HG03378 (cell line): ENCODE data around the gene NDUFV3.
"Not testable (repeated sequence)": the region's sequence is repeated elsewhere in the genome, so short reads cannot be mapped to it uniquely, and the experiment has no call there.

ENCODE experiments used
- ATAC-seq: cut with Tn5 transposase; IDR thresholded peaks from one replicate; pipeline ENCODE4 v1.9.1; 2021; ENCODE audit warnings: mild to moderate bottlenecking, moderate library complexity; ENCODE audit not compliant: unreplicated experiment

Gene NDUFV3

GRCh38 chr21:42855937-42856335 lies 37.2 kb upstream of the NDUFV3 start:
- no peak for ATAC-seq

GRCh38 chr21:42857216-42857615 lies 35.9 kb upstream of the NDUFV3 start:
- no peak for ATAC-seq

- no peak for ATAC-seq
Observed at GRCh38 chr21:42858185-42858847, 34.8 kb upstream of the NDUFV3 start.

GRCh38 chr21:42858957-42859890 lies 33.9 kb upstream of the NDUFV3 start:
- ATAC-seq = no peak

GRCh38 chr21:42859891-42860230 lies 33.2 kb upstream of the NDUFV3 start:
- no peak for ATAC-seq

- no peak for ATAC-seq
Observed at GRCh38 chr21:42860345-42860744, 32.8 kb upstream of the NDUFV3 start.

GRCh38 chr21:42861311-42861847 lies 31.7 kb upstream of the NDUFV3 start:
- no peak for ATAC-seq

- ATAC-seq = no peak
Observed at GRCh38 chr21:42861848-42862400, 31.2 kb upstream of the NDUFV3 start.

GRCh38 chr21:42862774-42863503 lies 30.2 kb upstream of the NDUFV3 start:
- no peak for ATAC-seq

- no peak for ATAC-seq
Observed at GRCh38 chr21:42863504-42863870, 29.6 kb upstream of the NDUFV3 start.

GRCh38 chr21:42864286-42864685 lies 28.8 kb upstream of the NDUFV3 start:
- ATAC-seq = no peak

GRCh38 chr21:42864815-42865775 lies 28.0 kb upstream of the NDUFV3 start:
- no peak for ATAC-seq

GRCh38 chr21:42865776-42866160 lies 27.3 kb upstream of the NDUFV3 start:
- ATAC-seq = no peak

- no peak for ATAC-seq
Observed at GRCh38 chr21:42868196-42868595, 24.9 kb upstream of the NDUFV3 start.

- ATAC-seq = no peak
Observed at GRCh38 chr21:42873096-42873495, 20.0 kb upstream of the NDUFV3 start.

- ATAC-seq = not testable (repeated sequence)
Observed at GRCh38 chr21:42875811-42876210, 17.3 kb upstream of the NDUFV3 start.

- ATAC-seq = no peak
Observed at GRCh38 chr21:42878678-42878992, 14.5 kb upstream of the NDUFV3 start.

- ATAC-seq = peak; percentile 83
Observed at GRCh38 chr21:42878993-42879787, 13.9 kb upstream of the NDUFV3 start, which contains the start of gene WDR4. Gene WDR4, minus strand, starts transcription at chr21:42879539. Its CDS starts 44 bp downstream, at chr21:42879495.

GRCh38 chr21:42880352-42880751 lies 12.8 kb upstream of the NDUFV3 start:
- ATAC-seq = no peak
